Cardiac fibroblast (primary cell): ENCODE data around the gene CYP1B1.
A peak's percentile ranks its signal among the peaks of the same experiment; 100 is the strongest.

Experiments used
- DNase-seq, 2 donors: peaks; one replicate each; pipeline versions ENCODE4 v3.0.0 to v3.0.0-alpha.2; 2010; ENCODE audit warnings: low read depth in 2 of 2
- H3K4me3 ChIP-seq, 2 donors: replicated peaks in 1 of 2; 1 replicate in 1 of 2; 2 replicates in 1 of 2; pipeline ENCODE4 v1.5.1; 2011; ENCODE audit warnings: low read depth in 2 of 2, low read length in 2 of 2, mild to moderate bottlenecking in 2 of 2, moderate library complexity in 1 of 2
- TF ChIP-seq, protein P1 (sequence below): IDR thresholded peaks from one replicate; pipeline ENCODE4 v1.5.1; 2011; ENCODE audit warnings: low read depth, mild to moderate bottlenecking, low read length, inconsistent platforms

Gene CYP1B1

DNA sequence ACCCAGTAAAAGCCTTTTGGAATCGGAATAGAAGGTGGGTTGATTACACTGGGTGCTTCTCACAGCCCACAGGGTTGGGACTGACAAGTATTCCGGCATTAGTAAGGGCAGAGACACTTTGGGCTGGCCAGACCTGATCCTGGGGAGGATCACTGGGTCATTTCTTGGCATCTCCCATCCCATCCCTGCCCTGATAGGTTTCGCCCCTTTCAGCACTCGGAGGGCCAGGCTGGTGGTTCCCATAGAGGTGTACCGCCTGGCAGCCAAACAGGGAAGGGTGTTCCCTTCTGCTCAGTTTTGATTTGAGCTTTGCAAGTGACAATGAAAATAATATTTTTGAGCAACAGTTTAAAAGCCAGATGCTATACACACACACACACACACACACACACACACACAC lies 37.3 kb downstream of the CYP1B1 start:
- TF ChIP-seq, protein P1, sequence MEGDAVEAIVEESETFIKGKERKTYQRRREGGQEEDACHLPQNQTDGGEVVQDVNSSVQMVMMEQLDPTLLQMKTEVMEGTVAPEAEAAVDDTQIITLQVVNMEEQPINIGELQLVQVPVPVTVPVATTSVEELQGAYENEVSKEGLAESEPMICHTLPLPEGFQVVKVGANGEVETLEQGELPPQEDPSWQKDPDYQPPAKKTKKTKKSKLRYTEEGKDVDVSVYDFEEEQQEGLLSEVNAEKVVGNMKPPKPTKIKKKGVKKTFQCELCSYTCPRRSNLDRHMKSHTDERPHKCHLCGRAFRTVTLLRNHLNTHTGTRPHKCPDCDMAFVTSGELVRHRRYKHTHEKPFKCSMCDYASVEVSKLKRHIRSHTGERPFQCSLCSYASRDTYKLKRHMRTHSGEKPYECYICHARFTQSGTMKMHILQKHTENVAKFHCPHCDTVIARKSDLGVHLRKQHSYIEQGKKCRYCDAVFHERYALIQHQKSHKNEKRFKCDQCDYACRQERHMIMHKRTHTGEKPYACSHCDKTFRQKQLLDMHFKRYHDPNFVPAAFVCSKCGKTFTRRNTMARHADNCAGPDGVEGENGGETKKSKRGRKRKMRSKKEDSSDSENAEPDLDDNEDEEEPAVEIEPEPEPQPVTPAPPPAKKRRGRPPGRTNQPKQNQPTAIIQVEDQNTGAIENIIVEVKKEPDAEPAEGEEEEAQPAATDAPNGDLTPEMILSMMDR: no peak
- DNase-seq: no peak
- peak overlapping the region in 1 of 2 donors; percentile 37 for H3K4me3 ChIP-seq

DNA sequence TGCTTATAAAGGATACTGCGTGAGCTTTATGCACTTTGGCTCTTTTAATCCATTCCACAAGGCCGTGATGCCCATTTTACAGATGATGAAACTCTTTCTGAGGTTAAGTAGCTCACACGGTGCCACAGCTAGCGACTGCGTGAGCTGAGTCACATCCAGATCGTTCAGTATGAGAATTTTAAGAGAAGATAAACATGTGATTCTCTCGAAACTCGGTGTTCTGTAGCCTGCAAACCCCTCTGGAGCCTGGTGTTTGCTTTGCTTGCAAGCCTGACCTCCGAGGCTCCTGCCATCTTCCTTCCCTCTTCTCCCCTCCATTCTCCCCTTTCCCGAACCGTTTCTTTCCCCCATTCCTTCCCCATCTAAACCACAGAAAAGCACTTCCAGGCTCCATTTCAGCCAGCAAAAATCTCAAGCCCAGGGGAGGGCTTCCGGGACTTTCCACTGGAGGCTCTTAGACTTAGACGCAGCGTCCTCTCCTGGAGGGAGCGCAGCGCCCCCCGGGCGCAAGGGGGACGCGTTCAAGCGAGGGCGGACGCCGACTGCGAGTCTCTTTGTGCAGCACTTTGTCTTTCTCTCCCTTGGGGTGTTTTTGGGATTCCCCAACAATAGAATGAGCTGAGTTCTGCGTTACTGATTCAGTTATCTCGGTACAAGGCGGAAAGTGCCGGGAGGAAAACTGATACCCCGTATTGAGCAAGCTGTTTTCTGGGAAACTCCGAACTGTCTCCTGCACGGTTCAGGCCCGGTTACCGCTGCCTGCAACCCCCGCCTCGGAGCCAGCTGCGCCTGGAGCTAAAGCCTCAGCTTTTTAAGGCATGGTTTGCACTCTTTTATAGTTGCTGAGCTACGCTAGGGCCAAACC lies 38.0 kb downstream of the CYP1B1 start:
- peak overlapping the region; percentile 1 to 37 for H3K4me3 ChIP-seq
- TF ChIP-seq, protein P1: peak; percentile 51
- DNase-seq: peak; percentile 70 to 81

DNA sequence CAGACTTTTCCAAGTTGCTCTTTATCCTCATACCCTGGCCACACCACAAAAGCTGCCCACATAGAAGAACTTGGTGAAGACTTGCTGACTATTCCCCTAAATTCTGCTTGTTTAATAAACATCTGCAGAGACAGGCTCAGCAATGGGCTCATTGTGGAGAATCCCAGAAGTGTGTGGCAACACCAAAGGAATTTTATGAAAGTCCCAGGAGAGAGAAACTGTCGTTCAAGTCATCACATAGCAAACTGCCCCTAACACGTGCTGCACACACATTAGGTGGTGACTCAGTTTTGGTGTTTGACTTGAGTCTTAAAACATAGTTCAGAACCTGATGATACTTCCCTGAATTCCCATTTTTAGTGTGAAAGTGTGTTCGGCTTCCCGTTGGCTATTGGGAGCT lies 38.6 kb downstream of the CYP1B1 start:
- TF ChIP-seq, protein P1: no peak
- DNase-seq: peak; percentile 33 to 49
- no peak overlapping the region for H3K4me3 ChIP-seq

DNA sequence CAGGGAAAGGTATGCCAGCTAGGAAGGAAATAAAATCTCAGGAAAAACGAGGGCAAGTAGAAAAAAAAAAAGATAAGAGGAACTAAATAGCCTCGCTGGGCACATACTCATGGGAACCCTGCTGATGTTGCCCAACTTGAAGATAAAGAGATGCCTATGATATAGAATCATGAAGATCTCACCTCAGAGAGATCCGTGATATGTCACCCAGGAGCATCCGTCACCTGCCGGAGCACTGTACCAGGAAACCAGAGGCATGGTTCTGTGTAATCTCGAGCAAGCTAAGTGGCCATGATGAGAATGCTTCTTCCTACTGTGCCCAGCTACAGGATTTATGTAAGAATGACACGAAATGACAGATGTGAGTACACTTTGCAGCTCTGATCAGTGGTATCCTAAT lies 40.0 kb downstream of the CYP1B1 start:
- H3K4me3 ChIP-seq: no peak overlapping the region
- TF ChIP-seq, protein P1: no peak
- no peak for DNase-seq

DNA sequence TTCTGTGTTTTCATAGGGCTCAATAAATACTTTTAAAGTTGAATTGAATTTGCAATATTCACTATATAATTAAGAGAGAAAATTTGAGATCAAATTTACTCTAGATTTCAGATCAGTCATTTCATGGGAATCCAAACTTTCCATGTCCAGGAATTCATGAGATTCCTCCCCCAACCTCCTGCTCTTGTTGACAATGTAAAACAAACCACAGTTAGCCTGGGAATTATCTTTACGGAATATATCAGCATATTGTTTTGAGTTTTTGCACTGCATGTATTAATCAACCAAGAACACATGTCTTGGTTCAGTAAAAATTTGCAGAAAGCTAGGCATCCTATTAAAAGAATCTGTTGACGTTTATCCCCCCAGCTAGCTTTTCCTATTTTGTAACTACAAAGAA lies 42.3 kb downstream of the CYP1B1 start:
- TF ChIP-seq, protein P1: no peak
- H3K4me3 ChIP-seq: no peak overlapping the region
- peak in 1 of 2 donors; percentile 39 for DNase-seq

DNA sequence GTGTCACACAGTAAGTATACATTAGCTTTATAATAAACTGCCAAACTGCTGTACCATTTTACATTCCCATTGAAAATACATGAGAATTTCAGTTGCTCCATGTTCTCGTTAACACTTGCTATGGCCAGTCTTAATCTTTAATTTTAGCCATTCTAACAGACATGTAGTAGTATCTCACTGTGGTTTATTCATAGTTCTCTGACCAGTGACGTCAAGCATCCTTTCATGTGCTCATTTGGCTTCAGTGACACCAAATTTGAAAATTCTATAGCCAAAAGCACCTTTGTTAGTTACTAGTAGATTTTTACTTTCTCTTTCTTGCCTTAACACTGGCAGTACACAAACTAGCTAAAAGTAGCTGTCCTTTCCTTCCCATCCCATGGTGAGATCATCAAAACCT lies 43.0 kb downstream of the CYP1B1 start:
- TF ChIP-seq, protein P1: no peak
- DNase-seq: no peak

More for the DNA sequence above, 43.0 kb downstream of the CYP1B1 start:
- no peak overlapping the region for H3K4me3 ChIP-seq
